ENCODE measurements around the gene ERVK3-1. TPM values are rescaled to one million over a fixed set of nuclear protein-coding genes. Genes with fewer than 3 reads are reported as not detected.

Gene ERVK3-1
- total and polyA plus RNA-seq, 11 donors: 12.8 to 61.1 (median 24.3) TPM

DNA sequence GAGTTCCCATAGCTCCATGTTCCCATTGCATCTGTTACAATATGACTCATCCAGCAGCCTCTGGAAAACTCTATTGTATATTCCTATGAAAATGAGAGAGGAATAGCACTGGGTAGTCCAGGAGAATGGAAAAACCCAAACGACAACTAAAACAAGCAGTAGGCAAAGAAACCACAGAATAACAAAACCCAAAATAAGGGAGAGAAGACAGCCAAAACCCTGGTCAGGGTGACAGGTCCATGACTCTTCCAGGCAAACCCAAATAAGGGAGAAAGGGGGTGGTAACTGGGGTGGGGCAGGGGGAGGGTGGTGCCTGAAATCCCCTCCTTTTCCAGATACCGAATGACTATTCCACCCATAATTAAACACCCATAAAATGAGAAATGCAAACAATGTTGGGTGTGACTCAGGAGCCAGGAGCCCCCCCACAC, 30.4 kb upstream of the ERVK3-1 start:
- Histone ChIP-seq H3K27me3 (no peaks in the 10 kb centered on the region), H3K4me1 (peaks cover 0 to 15% (median 10%) of the 10 kb centered on the region in 12 donors), H3K27ac (no peak overlapping the region), H3K9me3 (peaks cover 0 to 76% (median 42%) of the 10 kb centered on the region in 12 donors), H3K36me3 (peaks cover 3 to 64% (median 18%) of the 10 kb centered on the region in 9 donors), H3K4me3 (no peak overlapping the region)
- no peak for DNase-seq
- no peak for TF ChIP-seq CTCF (IDR thresholded peaks at IDR 0.05)
- no peak for TF ChIP-seq POLR2A (IDR thresholded peaks at IDR 0.05)
- intact Hi-C loops (cut with DNase I): loop anchor here in 2 of 10 donors (5.0 to 10.0 kb wide), 2 partner anchors 90 to 92 kb away; partner anchors contain the start of gene ZNF274 (in 2 of the 2)
- ATAC-seq: no peak
- WGBS, 4 donors: 80 to 89% (median 84%) methylated on average over 2 of the region's 2 CpGs

- no peak for TF ChIP-seq CTCF (IDR thresholded peaks at IDR 0.05)
- TF ChIP-seq POLR2A (IDR thresholded peaks at IDR 0.05): no peak
- DNase-seq: no peak
- intact Hi-C loops (cut with DNase I): loop anchor here in 2 of 10 donors (5.0 to 10.0 kb wide), 2 partner anchors 91 to 93 kb away; partner anchors contain the start of gene ZNF274 (in 2 of the 2)
- Histone ChIP-seq H3K27ac (no peak overlapping the region), H3K4me3 (no peak overlapping the region), H3K4me1 (peaks cover 0 to 22% (median 15%) of the 10 kb centered on the region in 12 donors), H3K27me3 (no peaks in the 10 kb centered on the region), H3K9me3 (peaks cover 0 to 68% (median 34%) of the 10 kb centered on the region in 12 donors), H3K36me3 (peaks cover 3 to 56% (median 18%) of the 10 kb centered on the region in 9 donors)
- no peak for ATAC-seq
- WGBS, 4 donors: 90 to 98% (median 97%) methylated on average over 3 of the region's 3 CpGs
Measured at GRCh38 chr19:58275564-58275963, 29.6 kb upstream of the ERVK3-1 start.

- Histone ChIP-seq H3K4me3 (peak overlapping the region in 2 of 12 donors; percentile 83 to 97), H3K27me3 (no peaks in the 10 kb centered on the region), H3K27ac (peak overlapping the region in 1 of 12 donors; percentile 98), H3K36me3 (peaks cover 0 to 40% (median 7%) of the 10 kb centered on the region in 9 donors), H3K4me1 (peaks cover 0 to 28% (median 16%) of the 10 kb centered on the region in 12 donors), H3K9me3 (peaks cover 0 to 52% (median 18%) of the 10 kb centered on the region in 12 donors)
- no peak for DNase-seq
- intact Hi-C loops (cut with DNase I): loop anchor here in 2 of 10 donors (5.0 to 10.0 kb wide), 2 partner anchors 92 to 95 kb away; partner anchors contain the start of gene ZNF274 (in 2 of the 2)
- TF ChIP-seq POLR2A (IDR thresholded peaks at IDR 0.05): no peak
- TF ChIP-seq CTCF (IDR thresholded peaks at IDR 0.05): no peak
- no peak for ATAC-seq
- WGBS, 4 donors: 88 to 94% (median 92%) methylated on average over 6 to 7 of the region's 7 CpGs
Measured at GRCh38 chr19:58277197-58277596, 28.0 kb upstream of the ERVK3-1 start.

DNA sequence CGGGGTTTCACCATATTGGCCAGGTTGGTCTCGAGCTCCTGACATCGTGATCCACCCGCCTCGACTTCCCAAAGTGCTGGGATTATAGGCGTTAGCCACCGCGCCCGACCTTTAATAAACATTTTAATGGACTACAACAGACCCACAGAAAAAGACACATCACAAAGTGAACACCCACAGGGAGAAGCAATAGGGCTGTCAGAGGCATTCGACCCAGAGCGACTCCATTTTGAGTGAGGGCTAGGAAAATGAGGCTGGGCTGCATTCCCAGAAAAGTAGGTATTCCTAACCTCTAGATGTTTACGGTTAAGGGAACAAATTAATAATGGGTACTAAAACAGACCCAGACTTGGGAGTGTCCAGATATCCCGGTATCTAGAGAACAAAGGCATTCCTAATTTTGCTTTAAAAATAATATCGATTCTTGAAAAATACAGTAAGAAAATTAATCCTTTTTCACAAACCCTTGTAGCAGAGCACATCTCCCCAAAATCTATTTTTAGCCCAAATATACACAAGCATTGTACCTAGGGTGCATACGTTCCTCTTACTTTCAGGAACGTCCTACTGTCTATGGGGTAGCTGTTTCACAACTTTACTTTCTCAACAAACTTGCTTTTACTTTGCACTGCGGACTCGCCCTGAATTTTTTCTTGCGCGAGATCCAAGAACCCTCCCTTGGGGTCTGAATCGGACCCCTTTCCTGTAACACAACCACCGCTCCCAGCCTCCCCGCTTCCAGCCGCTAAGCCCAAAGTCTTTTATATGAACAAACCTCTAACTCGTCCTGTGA, 27.2 kb upstream of the ERVK3-1 start:
- TF ChIP-seq POLR2A (IDR thresholded peaks at IDR 0.05) (no peak), CTCF (IDR thresholded peaks at IDR 0.05) (no peak)
- peaks cover 0 to 32% (median 5%) of the 10 kb centered on the region in 9 donors for H3K36me3 ChIP-seq
- H3K27me3 ChIP-seq: no peaks in the 10 kb centered on the region
- WGBS, 4 donors: 39 to 43% (median 42%) methylated on average over 25 of the region's 25 CpGs
- peak overlapping the region; percentile 91 to 98 (median 94) for H3K27ac ChIP-seq
- intact Hi-C loops (cut with DNase I): loop anchor here in 5 of 10 donors (1.0 to 10.0 kb wide), 6 partner anchors 27 to 96 kb away; partner anchors contain the start of genes ZNF274 (in 4 of the 5), ERVK3-1 (in 2 of the 5) and ZNF544 (in 2 of the 5)
- H3K4me3 ChIP-seq: peak overlapping the region; percentile 75 to 97 (median 83)
- peaks cover 0 to 44% (median 13%) of the 10 kb centered on the region in 12 donors for H3K9me3 ChIP-seq
- no peak for DNase-seq
- H3K4me1 ChIP-seq: peaks cover 0 to 28% (median 16%) of the 10 kb centered on the region in 12 donors
- peak in 1 of 4 donors; percentile 2 for ATAC-seq
